Smooth muscle cell of the brain vasculature (primary cell): ENCODE data around the gene PLD6.
"Not testable (repeated sequence)": the region's sequence is repeated elsewhere in the genome, so short reads cannot be mapped to it uniquely, and the experiment has no call there.

ENCODE experiments used
- DNase-seq: peaks from one replicate; pipeline ENCODE4 v3.0.0-alpha.2; 2012; ENCODE audit warnings: low read depth, low spot score

Gene PLD6, protein sequence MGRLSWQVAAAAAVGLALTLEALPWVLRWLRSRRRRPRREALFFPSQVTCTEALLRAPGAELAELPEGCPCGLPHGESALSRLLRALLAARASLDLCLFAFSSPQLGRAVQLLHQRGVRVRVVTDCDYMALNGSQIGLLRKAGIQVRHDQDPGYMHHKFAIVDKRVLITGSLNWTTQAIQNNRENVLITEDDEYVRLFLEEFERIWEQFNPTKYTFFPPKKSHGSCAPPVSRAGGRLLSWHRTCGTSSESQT

DNA sequence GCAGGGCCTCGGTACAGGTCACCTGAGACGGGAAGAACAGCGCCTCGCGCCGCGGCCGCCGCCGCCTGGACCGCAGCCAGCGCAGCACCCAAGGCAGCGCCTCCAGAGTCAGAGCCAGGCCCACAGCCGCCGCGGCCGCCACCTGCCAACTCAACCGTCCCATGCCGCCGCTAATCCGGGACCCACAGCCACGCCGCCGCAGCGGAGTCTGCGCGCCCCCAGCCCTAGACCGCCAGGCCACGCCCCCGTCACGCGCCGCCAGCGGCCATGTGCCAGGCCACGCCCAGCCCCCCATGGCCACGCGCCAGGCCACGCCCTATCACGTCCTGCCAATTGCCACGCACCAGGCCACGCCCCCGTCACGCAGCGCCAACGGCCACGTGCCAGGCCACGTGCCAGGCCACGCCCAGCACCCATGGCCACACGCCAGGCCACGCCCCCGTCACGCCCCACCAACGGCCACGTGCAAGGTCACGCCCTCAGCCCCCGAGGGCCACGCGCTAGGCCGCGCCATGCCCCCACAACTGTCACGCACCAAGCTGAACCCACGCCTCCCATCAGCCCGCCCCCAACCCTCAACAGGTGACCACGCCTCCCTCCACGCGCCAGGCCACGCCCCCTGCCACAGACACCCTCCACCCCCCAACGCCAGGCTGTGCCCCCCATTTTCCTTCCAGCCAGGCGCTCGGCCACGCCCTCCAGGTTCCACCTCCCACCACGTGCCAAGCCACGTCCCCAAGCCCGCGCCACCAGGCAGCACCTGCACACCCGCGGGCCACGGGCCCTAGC is at the start of gene PLD6:
Gene PLD6, minus strand, starts transcription at position 210 of the 789 bp plus-strand sequence. Its CDS starts 47 bp downstream, at position 163.
- no peak for DNase-seq

DNA sequence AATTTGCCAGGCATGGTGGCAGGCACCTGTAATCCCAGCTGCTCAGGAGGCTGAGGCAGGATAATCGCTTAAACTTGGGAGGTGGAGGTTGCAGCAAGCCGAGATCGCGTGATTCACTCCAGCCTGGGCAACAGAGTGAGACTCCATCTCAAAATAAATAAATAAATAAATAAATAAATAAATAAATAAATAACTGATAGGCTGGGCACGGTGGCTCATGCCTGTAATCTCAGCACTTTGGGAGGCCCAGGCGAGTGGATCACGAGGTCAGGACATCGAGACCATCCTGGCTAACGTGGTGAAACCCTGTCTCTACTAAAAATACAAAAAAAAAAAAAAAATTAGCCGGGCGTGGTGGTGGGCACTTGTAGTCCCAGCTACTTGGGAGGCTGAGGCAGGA is 49.6 kb upstream of the PLD6 start:
- not testable (repeated sequence) for DNase-seq

DNA sequence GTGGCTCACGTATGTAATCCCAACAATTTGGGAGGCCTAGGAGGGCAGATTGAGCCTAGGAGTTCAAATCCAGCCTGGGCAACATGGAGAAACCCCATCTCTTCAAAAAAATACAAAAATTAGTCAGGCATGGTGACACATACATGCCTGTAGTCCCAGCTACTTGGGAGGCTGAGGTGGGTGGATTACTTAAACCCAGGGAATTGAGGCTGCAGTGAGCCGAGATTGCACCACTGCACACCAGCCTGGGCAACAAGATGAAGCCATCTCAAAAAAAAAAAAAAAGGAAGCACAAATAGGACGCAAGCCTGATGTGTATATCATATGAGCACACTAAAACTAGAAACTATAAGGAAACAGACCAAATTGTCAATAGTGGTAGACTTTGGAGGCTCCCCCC is 47.9 kb upstream of the PLD6 start:
- DNase-seq, result no peak

DNA sequence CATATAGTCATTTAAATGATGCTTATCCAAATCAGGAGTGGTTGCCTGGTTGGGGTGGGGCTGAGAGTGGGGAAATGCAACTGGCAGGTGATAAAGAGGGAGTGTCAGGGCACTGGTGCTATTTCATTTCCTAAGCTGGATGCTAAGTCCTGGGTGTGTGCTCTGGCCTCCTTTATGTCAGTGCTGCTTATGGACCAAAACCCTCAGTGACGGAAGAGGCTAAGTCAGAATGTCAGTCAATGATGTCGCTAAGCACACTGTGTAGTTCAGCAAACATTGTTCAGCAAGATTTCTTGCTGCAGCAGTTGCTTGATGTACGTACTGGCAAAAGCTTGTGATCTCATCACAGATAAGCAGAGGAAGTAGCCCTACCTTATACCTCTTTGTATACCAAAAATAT is 47.3 kb upstream of the PLD6 start:
- DNase-seq, result no peak

DNA sequence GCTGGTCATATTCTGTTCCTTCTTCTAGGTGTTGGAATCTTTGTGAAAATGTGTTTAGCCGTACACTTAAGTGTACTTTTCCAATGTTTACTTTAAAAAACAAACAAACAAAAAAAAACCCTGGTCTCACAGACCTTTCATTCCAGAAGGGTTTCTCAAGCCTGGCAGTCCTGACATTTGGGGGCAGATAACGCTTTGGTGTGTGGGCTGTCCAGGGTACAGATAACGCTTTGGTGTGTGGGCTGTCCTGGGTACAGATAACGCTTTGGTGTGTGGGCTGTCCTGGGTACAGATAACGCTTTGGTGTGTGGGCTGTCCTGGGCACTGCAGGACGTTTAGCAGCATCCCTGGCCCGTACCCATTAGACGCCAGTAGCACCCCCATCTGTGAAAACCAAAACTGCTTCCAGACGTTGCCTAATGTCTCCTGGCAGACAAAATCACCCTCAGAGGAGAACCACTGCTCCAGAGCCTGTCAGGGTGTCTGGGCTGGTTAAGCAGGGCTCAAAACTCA is 46.1 kb upstream of the PLD6 start:
- DNase-seq, result no peak

DNA sequence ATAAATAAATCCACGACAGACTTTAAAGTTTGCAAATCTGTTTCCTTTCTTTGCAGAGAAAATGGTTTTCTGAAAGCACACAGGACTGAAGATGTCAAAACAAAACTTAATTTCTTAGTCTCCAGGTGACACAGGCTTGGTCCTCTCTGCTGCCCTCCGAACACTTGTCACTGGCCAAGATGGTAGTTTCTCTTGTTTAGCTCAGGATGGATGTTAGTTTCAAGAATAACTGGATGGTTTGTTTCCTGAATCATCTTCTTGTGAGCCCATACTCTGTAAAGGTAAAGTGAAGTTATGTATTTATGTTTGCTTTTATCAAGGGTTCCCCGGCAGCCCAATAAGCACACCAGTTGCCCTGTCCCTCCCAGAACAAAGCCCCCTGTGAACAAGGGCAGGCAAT is 40.7 kb upstream of the PLD6 start:
- no peak for DNase-seq

DNA sequence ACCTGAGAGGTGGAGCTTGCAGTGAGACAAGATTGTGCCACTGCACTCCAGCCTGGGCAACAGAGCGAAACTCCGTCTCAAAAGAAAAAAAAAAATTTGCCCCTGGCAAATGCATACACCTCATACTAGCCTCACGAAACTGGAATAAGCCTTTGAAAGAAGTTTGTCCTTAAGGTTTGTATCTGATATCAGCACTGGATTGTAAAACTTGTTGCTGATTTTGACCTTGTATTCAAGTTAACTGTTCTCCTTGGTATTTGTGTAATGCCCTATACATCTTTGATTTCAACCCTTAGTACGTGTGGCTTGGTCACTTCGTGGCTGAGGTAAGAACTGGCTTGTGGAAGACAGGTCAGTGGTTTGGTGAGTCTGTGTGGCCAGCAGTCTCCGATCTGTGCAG is 37.0 kb upstream of the PLD6 start:
- DNase-seq, result no peak

DNA sequence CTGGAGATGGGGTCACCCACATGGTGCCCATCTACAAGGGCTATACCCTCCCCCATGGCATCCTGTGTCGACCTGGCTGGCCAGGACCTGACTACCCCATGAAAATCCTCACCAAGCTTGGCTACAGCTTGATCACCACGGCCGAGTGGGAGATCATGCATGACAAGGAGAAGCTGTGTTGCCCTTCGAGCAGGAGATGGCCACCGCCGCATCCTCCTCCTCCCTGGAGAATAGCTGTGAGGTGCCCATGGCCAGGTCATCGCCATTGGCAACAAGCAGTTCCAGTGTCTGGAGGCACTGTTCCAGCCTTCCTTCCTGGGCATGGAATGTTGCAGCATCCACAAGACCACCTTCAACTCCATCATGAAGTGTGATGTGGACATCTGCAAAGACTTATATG is 36.1 kb upstream of the PLD6 start:
- no peak for DNase-seq

DNA sequence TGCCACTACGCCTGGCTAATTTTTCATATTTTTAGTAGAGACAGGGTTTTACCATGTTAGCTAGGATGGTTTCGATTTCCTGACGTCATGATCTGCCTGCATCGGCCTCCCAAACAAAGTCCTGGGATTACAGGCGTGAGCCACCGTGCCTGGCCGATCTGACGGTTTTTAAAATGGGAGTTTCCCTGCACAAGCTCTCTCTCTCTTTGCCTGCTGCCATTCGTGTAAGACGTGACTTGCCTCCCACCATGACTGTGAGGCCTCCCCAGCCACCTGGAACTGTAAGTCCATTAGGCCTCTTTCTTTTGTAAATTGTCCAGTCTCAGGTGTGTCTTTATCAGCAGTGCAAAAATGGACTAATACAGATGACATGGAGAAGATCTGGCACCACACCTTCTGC is 35.5 kb upstream of the PLD6 start:
- no peak for DNase-seq

DNA sequence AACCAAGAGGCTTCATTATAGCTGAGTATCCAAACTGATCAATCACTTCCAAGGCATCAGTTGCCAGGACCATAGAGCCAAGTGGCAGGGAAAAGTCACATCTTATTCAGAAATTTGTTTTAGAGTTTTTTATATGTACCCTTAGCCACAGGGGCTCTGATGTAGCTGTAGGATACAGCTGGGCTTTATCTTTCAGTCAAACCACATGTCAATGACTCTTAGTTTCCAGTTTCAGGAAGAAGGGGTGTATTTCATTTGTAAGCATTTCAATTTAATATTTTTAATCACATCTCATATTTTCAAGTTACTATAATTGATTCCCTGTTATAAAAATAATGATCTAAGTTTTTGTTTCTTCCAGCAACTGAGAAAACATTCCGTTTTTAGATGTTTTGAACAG is 33.7 kb upstream of the PLD6 start:
- no peak for DNase-seq

DNA sequence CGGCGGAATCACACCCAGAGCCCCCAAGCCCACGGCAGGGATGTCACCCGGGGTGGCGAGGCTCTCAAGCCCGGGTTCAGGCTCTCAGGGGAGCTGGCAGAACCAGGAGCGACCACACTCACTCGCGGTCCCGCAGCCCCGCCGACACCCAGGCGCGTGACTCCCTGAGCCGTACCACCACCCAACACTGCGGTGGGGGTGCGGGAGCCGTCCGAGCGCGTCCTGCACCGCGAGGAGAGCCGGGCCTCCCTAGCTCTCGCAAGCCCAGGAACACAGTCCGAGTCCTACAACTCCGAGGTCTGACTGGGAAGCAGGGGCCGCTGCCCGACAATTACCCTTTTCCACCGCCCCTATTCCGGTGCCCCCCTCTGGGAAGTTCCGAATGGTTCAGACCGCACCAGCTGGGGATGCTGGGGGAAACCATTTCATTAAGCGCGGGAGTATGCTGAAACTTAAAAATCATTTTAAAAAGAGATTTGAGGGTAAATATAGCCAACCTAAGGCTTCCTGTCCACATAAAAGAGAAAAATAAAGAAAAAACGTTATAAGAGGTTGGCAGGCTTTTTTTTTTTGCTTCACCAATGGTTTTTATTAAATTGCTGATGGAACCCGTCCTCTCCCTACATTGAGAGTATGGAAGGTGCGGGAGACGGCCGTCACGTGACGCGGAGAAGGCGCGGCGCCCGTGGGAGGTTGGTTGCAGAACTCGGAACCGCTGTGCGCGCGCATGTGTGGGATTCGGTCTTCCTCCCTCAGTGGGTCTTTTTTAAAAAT is 31.1 kb upstream of the PLD6 start, which contains the start of gene FLCN:
Gene FLCN, minus strand, starts transcription at position 143 of the 774 bp plus-strand sequence. CDS start 9,031 bp downstream, outside the sequence.
- peak; percentile 78 for DNase-seq

DNA sequence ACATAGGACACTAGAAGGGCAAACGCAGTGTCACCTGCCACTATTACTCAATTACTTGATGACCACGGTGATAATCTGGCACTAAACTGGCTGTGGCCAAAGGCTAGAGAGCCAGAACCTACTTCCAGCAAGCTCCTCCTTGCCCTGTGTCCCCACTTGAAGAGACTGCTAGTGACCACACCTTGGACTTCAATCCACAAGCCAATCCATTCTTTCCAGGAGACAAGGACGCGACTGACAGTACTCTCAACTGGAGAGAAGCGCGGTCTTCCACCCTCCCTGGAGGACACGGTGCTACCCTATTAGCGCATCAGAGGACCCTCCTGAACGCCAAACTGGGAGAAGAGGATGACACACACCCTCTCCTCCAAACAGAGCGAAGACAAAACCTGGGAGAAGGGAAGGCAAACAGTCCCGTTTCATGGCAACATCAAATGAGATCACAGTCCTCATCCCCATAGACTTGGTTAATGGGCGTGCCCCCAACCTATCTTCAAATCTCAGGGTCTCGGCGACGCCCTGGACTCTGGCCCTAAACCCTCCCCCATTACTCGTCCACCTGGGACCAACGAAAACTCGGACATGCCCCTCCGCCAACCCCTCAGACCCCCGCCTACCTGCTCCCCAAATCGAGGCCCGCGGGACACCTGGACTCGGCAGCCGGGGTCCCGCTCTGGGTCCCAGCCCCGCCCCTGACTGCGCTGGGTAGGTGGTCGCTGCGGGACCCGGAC is 30.3 kb upstream of the PLD6 start:
- DNase-seq, result no peak

DNA sequence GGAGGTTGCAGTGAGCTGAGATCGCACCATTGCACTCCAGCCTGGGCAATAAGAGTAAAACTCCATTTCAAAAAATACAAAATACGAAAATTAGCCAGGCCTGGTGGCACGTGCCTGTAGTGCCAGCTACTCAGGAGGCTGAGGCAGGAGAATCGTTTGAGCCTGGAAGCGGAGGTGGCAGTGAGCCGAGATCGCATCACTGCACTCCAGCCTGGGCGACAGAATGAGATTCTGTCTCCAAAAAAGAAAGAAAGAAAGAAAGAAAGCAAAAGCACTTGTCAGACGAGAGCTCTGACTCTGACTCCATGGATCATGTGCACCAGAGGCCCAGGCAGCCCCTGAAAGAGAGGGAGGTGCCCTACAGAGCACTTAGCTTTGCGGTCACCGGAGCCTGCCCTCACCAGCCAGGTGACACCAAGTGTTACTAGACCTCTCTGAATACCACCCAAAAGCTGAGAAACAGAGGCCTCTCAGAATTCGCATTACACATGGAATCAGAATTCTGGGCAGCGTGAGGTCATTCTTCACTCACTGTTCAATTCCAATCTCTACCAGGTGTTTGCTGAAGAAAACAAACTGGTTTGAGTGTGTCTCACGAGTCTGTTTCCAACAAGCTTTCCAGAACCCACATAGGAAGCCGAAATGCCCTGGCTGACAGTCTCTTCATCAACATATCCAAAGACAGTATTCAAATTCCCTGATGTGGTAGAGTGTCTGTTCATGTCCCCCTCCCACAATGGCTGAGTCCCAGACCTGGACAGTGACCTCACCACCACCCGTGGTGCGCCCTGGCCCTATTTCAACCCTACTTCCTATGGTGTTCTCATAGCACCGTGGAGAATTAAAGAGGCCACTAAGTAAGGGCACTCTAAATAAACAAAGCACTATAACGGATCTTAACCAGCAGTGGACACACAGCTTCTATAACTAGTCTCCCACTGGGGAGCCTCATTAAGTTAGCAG is 29.4 kb upstream of the PLD6 start:
- DNase-seq, result peak; percentile 29

DNA sequence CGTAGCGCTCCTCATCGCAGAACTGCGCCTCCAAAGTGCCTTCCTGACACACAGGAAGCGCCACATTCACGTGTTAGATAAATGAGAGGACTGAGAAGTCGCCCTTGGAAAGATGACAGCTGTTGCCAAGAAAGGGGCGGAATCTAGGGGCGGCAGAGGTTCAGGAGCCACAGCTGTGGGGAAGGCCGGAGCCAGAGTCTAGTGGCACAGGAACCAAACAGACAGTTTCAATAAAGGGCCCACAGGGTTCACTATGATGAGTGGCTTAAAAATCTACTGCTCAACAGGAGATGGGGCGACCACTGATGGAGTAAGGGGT is 26.1 kb upstream of the PLD6 start:
- DNase-seq, result no peak

DNA sequence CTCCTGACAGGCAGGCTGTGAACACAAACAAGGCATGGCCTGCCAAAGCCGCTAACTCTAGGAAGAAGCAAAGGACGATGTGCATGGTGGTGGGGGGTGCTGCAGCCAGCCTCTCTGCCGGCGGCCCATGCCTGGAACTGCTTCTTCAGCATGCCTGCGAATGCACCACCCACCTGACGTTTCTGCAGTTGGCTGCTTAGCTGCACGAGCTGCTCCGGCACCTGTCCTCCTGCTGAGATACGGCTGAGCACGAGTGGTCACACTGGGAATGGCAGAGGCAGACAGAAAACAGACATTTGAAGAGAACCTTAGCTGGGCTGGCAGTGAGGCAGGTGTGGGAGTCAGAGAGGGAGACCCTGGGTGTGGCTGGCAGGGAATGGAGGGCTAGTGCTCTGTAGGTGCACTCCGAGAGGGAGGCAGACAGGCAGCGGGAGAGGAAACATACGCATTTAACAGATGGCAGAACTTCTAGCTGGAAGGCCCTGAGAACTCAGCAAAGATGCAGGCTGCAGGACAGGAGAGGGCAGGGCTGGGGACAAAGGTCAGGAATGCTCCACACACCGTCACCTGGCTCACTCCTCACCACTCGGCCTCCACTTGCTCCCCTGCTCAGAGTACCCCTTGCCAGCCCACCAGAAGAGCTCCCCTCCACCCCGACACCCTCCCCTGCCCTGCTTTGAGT is 25.6 kb upstream of the PLD6 start:
- no peak for DNase-seq

DNA sequence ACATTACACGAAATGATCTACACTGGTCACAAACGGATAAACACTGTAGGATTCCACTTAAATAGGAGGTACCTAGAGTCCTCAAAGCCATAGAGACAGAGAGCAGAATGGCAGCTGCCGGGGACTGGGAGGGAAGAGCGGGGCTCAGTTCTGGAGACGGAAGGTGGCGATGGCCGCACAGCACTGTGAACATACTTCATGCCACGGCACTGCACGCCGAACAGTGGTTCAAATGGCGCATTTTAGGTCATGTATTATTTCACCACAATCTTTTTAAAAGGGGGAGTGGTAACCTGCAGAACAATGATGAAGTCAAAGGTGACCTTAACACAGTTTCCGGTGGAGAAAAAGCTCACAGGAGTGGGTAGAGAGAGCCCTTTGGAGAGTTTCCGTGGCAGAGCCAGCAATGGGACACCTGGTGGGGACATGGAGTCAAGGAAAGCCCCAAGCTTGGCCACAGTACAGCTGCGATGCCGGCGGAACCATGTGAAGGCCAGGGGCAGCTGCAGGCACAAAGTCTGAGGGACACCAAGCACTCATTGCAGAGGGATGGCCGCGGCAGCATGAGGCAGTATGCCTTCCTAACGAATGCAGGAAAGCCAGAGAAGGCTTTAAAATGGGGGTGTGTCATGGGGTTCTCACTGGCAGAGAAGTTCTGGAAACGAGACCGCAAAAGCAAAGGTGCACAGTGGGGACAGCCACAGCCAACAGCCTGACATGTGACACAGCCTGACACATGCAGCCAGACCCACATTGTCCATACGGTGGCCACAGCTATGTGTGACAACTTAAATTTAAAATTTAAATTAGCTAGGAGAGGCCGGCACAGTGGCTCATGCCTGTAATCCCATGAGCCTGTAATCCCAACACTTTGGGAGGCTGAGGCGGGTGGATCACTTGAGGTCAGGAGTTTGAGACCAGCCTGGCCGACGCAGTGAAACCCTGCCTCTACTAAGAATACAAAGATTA is 23.6 kb upstream of the PLD6 start:
- DNase-seq, result no peak

DNA sequence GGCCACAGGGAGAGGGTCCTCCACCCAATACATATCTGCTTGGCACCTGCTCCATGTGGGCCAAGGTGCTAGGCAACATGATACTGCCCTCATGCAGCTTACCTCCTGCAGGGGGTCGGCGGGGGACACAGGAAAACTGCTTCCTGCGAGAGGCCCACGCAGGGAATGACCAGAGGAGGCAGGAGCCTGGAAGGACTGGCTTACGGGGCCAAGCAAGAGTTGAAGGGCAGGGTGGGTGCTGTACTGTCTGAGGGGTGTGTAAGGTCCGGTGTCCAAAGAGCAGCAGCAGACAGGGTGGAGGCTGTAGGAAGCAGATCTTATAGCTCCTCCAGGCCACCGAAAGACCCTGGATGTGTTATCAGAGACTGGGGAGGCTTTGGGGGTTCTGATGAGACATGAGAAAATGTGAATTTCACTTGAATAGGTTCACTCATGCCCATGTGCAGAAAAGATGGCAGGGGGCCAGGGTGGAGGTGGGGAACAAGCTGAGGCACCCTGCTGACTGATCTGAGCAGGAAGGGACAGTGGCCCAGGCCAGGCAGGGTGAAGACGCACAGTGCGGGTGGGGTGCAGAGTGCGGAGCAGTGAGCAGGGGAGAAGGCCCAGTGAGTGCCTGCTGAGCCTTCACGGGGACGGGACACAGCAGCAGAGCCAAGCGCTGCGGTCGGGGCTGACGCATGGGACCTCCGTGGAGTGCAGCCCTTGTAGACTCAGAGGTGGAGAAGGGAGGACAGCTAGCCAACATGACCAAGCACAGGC is 22.6 kb upstream of the PLD6 start:
- DNase-seq, result no peak
